NT2/D1 (cell line): ENCODE measurements around the gene FAXC.

ENCODE experiments used
- SUZ12 ChIP-seq: IDR thresholded peaks from 2 replicates; pipeline ENCODE4 v1.6.1; 2011; ENCODE audit not compliant: insufficient read length, insufficient read depth; ENCODE audit errors: extremely low read depth
- YY1 ChIP-seq: IDR thresholded peaks from 2 replicates; pipeline ENCODE4 v1.6.1; 2011; ENCODE audit not compliant: insufficient read length, insufficient read depth
- ZNF274 ChIP-seq: IDR thresholded peaks from 2 replicates; pipeline ENCODE4 v1.6.1; 2011; ENCODE audit warnings: mild to moderate bottlenecking, low read depth, low read length

DNA sequence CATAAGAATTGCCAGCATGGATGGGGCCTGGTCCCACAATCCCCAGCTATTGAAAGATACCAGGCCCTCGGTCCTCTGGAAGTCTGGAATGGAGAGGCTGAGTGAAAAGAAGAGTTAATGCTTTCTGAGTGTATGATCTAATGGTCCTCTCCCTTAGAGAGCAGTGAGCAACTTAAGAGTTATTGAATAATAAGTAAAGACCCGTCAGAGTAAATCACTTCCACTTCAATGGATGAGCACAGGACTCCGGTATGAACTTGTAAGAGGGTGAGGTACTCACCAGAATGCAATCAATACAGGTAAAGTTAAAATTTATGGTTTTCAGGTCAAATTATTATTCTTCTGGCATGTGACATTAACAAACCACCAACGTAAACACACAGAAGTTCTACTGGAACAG, 39.9 kb downstream of the FAXC start:
- TF ChIP-seq YY1 (no peak), ZNF274 (no peak), SUZ12 (no peak)
